Stimulated activated CD4-positive, alpha-beta T cell treated with anti-CD3 and anti-CD28 coated beads, Interleukin-2, amount 100 ng/mL, for 4 hours (primary cell): ENCODE results near the gene TLK1.

Experiments
- DNase-seq: peaks from one replicate; pipeline ENCODE4 v3.0.0-alpha.2; 2020; ENCODE audit warnings: low read depth

Gene TLK1

DNA sequence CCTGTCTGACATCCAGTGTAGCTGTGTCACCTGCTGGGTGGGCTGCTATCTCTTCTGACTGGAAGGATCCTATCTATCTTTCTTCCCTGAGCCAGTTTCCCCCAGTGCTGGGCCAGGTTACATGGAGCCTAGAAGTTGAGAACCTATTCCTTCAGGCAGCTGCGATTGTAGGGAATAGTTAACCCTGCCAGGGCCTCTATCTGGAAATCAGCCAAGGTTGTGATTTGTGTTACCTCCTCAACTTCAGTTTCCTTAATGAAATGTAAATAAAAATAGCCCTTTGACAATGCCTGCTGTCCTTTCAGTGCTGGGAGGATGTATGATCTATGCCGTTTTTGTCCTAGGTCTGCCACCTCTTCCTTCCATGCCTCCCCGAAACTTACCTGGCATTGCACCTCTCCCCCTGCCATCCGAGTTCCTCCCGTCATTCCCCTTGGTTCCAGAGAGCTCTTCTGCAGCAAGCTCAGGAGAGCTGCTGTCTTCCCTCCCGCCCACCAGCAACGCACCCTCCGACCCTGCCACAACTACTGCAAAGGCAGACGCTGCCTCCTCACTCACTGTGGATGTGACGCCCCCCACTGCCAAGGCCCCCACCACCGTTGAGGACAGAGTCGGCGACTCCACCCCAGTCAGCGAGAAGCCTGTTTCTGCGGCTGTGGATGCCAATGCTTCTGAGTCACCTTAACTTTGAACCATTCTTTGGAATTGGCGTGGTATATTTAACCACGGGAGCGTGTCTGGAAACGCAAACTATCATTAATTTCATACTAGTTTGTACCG, 195.1 kb downstream of the TLK1 start:
- no peak for DNase-seq

DNA sequence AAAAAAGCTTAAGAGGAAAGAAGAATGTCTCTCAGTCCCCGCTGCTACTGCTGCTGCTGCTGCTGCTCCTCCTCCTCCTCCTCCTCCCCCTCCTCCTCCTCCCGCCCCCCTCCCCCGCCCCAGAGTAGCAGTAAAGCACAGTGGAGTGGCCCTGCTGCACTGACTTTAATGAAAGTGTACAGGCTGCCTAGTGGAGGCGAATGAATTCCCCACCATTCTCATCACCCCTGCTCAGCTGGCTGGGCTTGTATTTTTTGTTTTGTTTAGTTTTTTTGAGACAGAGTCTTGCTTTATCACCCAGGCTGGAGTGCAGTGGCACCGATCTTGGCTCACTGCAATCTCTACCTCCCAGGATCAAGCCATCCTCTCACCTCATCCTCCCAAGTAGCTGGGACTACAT, 197.3 kb downstream of the TLK1 start:
- no peak for DNase-seq

DNA sequence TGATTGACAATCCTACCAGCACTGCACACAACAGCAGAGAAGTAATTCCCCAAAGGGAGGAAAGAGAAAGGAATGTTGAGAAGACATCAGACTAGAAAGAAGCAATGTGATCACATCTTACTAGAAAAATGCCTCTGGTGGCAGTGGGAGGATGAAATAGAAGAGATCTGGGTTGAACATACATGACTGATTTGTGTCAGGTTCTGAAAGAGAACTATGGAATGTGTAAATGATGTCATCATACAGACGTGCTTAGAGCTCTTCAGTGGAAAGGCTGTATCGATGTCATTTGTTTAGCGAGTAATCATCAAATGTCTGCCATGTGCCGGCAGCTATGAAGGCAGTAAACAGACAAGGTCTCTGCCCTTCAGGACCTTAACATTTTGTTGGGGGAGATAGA, 206.8 kb downstream of the TLK1 start:
- DNase-seq = no peak

DNA sequence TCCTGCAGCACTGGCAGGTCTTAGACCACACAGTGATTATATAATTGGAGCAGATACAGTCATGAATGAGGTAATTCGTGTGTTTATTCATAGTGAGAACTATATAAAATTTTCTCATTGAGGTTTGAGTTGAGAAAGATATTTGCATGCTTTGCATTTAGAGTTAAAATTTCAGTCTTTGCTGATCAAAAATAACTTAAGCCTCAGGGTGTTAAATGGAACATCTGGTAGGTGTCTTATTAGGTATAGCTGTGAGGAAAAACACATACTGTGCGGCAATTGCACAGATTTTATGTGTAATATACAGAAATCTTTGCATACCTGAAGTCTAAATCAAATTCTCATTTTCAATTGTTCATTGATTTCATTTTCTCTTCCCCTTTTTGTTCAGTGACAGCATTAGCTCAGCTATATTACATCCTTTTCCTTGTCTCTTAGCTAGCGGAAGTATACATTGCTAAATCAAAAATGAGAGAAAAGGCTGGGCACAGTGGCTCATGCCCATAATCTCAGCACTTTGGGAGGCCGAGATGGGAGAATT, 210.4 kb downstream of the TLK1 start:
- no peak for DNase-seq

DNA sequence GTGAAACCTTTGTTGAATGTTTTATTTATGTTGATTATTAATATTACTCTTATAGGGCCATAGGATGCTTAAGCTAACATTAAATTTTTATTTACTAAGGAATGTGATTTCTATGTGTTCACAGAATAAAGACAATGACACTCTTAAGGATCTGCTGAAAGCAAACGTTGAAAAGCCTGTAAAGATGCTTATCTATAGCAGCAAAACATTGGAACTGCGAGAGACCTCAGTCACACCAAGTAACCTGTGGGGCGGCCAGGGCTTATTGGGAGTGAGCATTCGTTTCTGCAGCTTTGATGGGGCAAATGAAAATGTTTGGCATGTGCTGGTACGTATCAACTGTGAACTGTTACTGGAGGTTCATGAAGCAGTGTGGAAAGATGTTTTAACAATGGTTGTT, 211.3 kb downstream of the TLK1 start:
- no peak for DNase-seq

DNA sequence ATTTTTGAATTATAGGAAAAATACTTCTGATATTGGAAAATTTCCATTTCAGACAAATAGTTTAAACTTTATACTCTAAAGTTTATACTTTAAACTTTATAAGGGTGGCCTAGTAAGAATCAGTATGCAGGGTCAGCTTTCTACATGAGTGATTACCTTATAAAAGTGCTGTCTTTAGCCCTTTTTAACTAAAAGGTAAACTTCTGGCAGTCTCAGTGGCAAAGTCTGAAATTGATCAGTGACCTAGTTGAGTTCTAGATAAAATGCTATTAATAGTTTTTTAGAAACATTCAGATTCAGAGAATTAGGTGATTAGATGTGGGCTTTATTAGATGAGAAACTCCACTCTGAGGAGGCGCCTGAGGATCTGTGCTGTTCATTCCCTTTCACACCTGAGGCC, 216.1 kb downstream of the TLK1 start:
- no peak for DNase-seq

DNA sequence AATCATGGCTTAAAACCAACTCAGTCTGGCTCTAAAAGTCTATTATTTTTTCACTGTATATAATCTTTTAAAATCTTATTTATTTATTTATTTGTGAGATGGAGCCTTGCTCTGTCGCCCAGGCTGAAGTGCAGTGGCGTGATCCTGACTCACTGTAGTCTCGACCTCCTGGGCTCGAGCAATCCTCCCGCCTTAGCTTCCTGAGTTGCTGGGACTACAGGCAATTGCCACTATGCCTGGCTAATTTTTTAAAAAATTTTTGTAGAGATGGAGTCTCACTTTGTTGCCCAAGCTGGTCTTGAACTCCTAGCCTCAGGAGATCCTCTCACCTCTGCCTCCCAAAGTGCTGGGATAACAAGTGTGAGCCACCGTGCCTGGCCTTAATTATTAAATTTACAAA, 217.1 kb downstream of the TLK1 start:
- DNase-seq = no peak

DNA sequence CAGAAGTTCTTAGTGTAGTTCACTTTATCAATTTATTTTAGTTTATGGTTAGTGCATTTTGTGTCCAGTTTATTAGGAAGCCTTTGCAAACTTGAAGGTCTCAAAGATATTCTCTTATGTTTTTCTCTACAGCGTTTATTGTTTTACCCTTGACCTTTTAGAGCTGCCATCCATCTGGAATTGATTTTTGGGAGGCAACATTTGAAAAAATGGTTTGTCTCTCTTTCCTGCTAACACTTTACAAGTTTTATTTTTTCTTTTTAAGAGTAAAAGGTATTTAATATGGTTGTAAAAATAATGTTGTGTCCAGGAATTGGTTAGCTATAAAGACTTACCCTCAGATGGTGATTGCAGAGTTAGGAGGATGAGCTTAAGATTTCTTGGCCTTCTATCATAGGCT, 217.7 kb downstream of the TLK1 start:
- no peak for DNase-seq

DNA sequence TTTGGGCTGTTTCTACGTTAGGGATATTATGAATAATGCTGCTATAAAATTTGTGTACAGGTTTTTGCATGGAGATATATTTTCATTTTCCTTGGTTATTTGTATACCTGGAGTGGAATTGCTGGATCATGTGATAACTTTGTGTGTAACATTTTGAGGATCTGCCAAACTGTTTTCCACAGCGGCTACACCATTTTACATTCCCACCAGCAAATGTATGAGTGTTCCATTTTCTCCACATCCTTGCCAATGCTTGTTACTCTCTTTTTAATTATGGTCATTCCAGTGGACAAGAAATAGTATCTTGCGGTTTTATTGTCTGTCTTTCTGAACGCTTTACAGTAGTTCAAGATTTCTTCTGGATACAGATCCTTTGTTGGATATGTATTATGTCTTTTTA, 218.1 kb downstream of the TLK1 start:
- DNase-seq = no peak
